ENCODE measurements around the gene CKAP5.
A peak's percentile ranks its signal among the peaks of the same experiment; 100 is the strongest.

CKAP5 gene

DNA sequence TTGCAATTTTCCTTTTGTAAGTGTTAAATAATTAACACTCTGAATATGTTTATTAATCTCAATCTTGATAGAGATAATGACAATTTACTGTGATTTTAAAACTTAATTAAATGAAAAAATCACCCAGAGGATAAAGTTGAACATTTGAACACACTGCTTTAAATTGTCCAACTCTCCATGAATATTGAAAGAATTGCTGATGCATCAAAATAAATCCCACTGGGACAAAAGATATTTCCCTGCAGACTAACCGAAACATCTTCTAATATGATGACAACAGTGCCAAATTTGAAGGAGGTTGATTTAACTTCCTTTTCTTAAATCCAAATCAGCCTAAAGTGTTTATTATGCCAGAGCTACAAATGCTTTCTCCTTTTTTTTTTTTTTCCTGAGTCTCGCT is 79.4 kb downstream of the CKAP5 start:
- DNase-seq (ENCODE audit: low read depth) = no peak

- no peak for DNase-seq (ENCODE audit: low read depth)
Measured at GRCh38 chr11:46762248-46762647, 83.8 kb downstream of the CKAP5 start.

- no peak for DNase-seq (ENCODE audit: low read depth)
Measured at GRCh38 chr11:46761807-46762206, 84.3 kb downstream of the CKAP5 start.

DNA sequence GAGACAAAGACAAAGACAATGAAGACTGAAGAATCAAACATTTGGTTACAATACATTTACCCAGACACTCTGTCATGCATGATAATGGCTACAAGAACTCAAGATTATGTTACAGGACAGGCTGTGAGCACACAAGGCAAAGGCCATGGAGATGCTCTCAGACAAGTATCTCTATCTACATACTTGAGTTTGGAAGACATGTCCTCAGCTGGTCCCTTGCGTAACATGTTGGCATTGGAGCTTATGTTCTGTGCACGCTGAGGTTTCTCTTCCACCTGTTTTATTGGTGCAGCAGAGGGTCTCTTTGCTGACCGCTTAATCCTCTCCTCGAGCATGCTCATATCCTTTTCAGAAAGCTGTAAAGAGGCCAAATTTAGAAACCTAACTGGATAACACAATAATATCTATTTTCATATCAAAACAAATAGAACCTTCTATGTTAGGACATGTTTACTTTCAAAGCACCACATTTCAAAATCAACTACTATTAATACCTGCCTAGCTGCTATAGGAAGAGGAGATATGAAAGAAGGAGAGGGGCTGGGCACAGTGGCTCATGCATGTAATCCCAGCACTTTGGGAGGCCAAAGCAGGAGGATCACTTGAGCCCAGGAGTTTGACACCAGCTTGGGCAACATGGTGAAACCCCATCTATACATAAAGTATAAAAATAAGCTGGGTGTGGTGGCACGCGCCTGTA is 85.5 kb downstream of the CKAP5 start:
- DNase-seq (ENCODE audit: low read depth) = no peak

DNA sequence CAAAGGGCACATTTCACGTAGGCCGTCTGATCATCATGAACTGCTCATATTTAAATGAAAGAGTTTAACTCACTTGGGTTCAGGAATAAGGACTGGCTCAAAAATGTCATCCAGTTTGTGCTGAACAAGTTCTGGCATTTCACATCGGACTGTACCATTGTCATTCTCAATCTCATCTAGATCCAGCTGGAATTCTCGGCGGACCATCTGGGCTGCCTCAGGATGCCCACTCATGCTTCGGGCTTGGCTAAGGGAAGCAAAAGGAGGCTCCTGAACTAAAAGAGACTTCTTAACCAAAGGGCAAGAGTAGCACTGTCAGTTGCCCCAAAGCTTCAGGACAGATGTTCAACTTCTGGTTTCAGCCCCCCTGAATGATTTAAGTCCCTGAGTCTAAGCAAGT is 86.9 kb downstream of the CKAP5 start:
- DNase-seq (ENCODE audit: low read depth) = no peak

DNA sequence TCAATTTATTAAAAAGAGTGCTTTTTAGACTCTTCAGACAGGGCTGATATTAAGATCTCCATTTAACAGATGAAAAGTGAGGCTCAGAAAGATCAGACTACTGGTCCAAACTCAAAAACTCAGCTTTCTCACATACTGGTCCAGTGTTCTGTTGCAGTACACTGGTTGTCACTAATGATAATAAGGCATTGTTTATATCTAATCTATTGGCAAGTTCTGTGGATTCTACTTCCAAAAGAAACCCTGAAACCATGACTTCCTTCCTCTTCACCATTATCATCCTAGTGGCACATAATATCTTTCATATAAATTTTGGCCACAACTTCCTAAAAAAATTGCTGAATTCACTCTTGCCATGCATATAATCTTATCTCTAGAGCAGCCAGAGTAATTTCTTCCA is 90.1 kb downstream of the CKAP5 start:
- DNase-seq (ENCODE audit: low read depth) = no peak

- no peak for DNase-seq (ENCODE audit: low read depth)
Measured at GRCh38 chr11:46747150-46747549, 98.9 kb downstream of the CKAP5 start.

GRCh38 chr11:46745995-46746394 is 100.1 kb downstream of the CKAP5 start:
- DNase-seq (ENCODE audit: low read depth) = no peak

DNA sequence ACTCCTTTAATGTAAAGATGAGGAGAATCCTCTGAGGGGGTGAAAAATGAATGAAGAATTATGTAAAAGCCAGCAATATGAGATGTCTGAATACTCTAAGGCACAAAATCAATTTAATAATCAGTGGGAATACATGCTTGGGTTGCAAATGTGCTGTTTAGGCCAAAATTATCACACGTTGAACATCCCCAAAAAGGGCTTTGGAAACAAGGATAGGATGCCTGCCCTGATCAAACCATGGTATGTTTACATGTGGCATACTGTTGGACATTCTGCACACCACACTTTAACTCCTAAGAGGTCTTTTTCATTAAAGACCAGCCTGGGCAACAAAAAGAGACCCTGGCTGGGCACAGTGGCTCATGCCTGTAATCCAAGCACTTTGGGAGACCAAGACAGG is 100.8 kb downstream of the CKAP5 start:
- DNase-seq (ENCODE audit: low read depth) = no peak

DNA sequence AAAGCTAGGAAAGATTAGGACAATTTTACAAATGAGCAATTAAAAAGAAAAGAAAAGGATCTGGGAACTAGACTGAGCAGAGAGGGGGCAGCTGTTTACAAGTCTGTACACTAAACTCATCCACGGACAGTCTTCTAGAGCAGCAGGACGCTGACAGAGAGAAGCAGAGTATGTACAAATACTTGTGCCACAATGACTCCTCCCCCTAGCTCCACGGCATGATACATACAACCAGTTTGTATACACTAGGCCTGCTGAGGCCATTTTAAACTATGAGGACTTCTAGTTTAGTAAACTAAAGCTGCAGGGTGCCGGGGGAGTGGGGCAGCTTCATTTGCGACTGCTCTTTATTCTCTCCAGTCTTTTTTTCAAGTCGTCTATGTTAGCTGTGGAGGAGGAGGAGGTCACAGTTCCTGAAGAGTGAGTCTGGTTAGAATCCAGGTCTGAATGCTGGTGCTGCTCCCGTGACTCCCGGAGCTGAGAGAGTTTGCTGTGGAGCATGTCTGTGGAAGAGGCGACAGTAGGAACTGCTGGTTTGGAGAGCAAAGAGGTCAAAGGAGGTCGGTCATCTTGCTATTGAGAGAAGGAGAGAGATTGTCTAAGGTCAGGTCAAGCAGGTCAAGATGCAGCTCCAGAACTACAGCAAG is 102.3 kb downstream of the CKAP5 start:
- DNase-seq (ENCODE audit: low read depth) = no peak

GRCh38 chr11:46743043-46743442 is 103.0 kb downstream of the CKAP5 start:
- DNase-seq (ENCODE audit: low read depth) = no peak

GRCh38 chr11:46741600-46742484 is 104.2 kb downstream of the CKAP5 start:
- no peak for DNase-seq (ENCODE audit: low read depth)

GRCh38 chr11:46738887-46739286 is 107.2 kb downstream of the CKAP5 start:
- DNase-seq (ENCODE audit: low read depth) = no peak

GRCh38 chr11:46737699-46738098 is 108.4 kb downstream of the CKAP5 start:
- DNase-seq (ENCODE audit: low read depth) = no peak

DNA sequence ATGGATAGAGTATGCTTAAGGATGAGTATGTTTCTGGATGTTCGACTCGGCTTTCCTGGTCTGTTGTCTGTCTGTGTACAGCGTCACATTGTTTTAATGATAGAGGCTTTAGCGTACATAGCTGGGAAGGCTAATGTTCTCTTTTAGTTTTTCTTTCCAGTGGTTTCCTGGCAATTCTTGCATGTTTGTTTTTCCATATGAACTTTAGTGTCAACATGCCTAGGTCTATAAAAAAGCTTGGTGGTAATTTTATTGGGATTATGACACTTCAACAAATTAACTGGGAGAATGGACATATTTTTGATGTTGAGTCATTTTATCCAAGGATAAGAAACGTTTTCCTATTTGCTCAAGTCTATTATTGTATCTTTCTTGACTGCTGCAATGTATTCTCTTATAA is 109.5 kb downstream of the CKAP5 start:
- DNase-seq (ENCODE audit: low read depth) = peak; percentile 24

- no peak for DNase-seq (ENCODE audit: low read depth)
Measured at GRCh38 chr11:46736146-46736545, 109.9 kb downstream of the CKAP5 start.

DNA sequence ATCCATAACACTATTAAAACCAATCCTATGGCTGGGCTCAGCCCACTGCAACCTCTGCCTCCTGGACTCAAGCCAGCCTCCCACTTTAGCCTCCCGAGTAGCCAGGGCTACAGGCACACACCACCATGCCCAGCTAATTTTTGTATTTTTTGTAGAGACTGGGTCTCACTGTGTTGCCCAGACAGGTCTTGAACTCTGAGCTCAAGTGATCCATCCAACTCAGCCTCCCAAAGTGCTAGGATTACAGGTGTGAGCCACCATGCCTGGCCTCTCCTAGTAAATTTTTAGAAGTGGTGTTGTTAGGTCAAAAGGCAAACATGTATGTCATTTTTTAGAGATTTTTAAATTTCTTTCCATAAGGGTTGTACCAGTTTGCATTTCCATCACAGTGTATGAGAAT is 112.8 kb downstream of the CKAP5 start:
- no peak for DNase-seq (ENCODE audit: low read depth)

DNA sequence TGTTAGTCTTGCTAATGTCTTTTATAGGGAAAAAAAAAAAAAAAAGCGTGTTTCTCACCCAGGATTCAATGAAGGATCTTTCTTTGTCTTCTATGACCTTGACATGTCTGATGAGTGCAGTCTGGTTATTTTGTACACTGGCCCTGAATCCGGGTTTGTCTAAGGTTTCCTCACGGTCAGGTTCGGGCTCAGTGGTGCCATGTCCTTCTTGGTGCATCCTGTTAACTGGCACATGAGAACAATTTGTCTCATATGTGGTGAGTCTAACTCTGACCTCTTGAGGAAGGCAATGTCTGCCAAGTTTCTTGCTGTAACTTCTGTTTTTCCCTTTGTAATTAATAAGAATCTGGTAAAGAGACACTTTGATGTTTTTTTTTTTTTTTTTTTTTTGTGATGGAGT is 114.5 kb downstream of the CKAP5 start:
- DNase-seq (ENCODE audit: low read depth) = no peak

DNA sequence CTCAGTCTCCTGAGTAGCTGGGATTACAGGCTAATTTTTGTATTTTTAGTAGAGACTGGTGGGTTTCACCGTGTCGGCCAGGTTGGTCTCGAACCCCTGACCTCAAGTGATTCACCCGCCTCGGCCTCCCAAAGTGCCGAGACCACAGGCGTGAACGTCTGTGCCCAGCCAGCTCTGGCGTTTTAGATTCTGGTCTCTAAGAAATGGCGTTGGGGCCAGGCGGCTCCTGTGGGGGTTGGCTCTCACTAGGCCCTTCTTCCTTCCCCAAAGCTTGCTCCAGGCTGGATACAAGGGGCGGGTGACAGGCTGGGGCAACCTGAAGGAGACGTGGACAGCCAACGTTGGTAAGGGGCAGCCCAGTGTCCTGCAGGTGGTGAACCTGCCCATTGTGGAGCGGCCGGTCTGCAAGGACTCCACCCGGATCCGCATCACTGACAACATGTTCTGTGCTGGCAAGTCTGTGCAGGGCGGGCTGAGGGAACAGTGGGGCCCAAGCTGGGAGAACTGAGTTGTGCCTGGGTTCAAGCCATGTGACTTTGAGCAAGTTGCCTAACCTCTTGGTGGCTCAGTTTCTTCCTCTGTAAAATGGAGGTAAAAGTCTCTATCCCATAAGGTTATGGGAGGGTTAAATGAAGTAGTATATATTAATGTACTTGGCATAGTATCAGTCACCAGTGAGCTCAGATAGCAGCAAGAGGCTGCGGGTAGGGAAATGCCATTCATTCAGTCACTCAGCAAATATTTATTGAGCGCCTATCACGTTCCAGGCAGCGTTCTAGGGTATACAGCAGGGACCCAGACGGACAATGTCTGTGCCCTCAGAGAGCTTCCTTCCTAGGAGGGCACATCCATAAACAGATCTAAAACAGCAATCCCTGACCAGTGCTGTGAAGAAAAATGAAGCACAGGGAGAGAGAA is 116.7 kb downstream of the CKAP5 start:
- DNase-seq (ENCODE audit: low read depth) = no peak

- no peak for DNase-seq (ENCODE audit: low read depth)
Measured at GRCh38 chr11:46728659-46729040, 117.4 kb downstream of the CKAP5 start.

DNA sequence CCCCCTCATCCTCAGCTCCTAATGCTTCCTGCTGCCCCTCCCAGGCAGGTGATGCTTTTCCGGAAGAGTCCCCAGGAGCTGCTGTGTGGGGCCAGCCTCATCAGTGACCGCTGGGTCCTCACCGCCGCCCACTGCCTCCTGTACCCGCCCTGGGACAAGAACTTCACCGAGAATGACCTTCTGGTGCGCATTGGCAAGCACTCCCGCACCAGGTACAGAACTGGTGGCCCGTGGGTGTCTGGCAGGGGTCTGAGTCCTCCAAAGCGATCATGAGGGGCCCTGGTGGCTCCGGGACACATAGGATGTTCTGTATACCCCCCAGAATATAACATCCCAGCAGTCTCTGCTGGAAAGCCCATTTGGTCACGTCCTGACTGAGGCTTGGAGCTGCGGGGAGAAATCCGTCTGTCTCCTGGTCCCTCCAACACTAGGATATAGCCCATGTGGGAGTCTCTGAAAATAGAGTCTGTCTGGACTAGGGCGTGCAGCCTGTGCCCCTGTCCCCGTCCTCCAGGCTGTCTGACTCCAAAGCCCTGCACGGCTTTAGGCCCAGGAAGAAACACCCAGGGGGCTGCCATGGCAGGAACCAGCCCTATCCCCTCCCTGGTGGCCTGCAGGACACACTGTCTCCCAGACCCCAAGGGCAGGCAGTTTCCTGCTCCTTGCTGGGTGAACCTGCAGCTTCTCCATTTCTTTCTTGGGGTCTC is 118.0 kb downstream of the CKAP5 start:
- DNase-seq (ENCODE audit: low read depth) = no peak
